Transverse colon (tissue), 4 donors: ENCODE measurements around the gene TGIF1. TPM values are rescaled to one million over a fixed set of nuclear protein-coding genes. Genes with fewer than 3 reads are reported as not detected.

Source experiments
- DNase-seq: peaks from one replicate; pipeline ENCODE4 v3.0.0-alpha.2; 2019
- H3K27ac ChIP-seq, 4 donors: fragments of 200-600 bp; sonication (generic); 2 replicates each; pipeline ENCODE4 v1.5.1; 2016 to 2018; ENCODE audit warnings: inconsistent platforms in 4 of 4
- H3K27me3 ChIP-seq: fragments of 200-600 bp; sonication (generic); 2 replicates; pipeline ENCODE4 v1.5.1; 2017; ENCODE audit warnings: inconsistent platforms
- H3K36me3 ChIP-seq, 4 donors: fragments of 200-600 bp; sonication (generic); 2 replicates each; pipeline ENCODE4 v1.5.1; 2017 to 2019; ENCODE audit warnings: inconsistent platforms in 4 of 4
- H3K4me1 ChIP-seq, 4 donors: fragments of 200-600 bp; sonication (generic); 2 replicates each; pipeline ENCODE4 v1.5.1; 2017 to 2020; ENCODE audit warnings: inconsistent platforms in 4 of 4
- H3K4me3 ChIP-seq, 4 donors: fragments of 200-600 bp; sonication (generic); 1 replicate in 1 of 4; 2 replicates in 3 of 4; pipeline versions ENCODE4 v1.5.1 to v1.6.1; 2017 to 2019; ENCODE audit warnings: inconsistent platforms in 4 of 4
- H3K9me3 ChIP-seq, 2 donors: fragments of 200-600 bp; sonication (generic); 2 replicates each; pipeline ENCODE4 v1.5.1; 2017 to 2019; ENCODE audit warnings: inconsistent platforms in 2 of 2
- CTCF ChIP-seq, 5 experiments: fragments of 200-600 bp in 3 of 5; fragments of 450-650 bp in 2 of 5; sonication (generic) in 3 of 5; IDR thresholded peaks; 1 replicate in 2 of 5; 2 replicates in 3 of 5; pipeline ENCODE4 v1.5.1; 2016 to 2017; ENCODE audit warnings: antibody characterized with exemption in 5 of 5, inconsistent platforms in 3 of 5, mild to moderate bottlenecking in 2 of 5, moderate library complexity in 1 of 5
- EP300 ChIP-seq: sonication (generic); formaldehyde crosslinking; IDR thresholded peaks from one replicate; pipeline ENCODE4 v1.6.1; 2017; ENCODE audit warnings: antibody characterized with exemption, low read depth
- POLR2A ChIP-seq: fragments of 450-650 bp; IDR thresholded peaks from one replicate; pipeline ENCODE4 v1.6.1; 2016; ENCODE audit warnings: antibody characterized with exemption, mild to moderate bottlenecking, moderate library complexity
- POLR2AphosphoS5 ChIP-seq, 3 donors: sonication (generic); formaldehyde crosslinking; IDR thresholded peaks; one replicate each; pipeline ENCODE4 v1.6.1; 2016; ENCODE audit warnings: antibody characterized with exemption in 3 of 3
- WGBS, 2 donors: methylation state at CpG; one replicate each; pipeline ENCODE4 v1.1.5; 2018; ENCODE audit warnings: low coverage in 1 of 2; 5-methylcytosine and 5-hydroxymethylcytosine counted together
- in situ Hi-C, 4 donors: fragments of 200-750 bp; cut with MboI; loops; one replicate each; pipeline versions ENCODE4 v1.15.0 to v1.15.1; 2017; ENCODE audit warnings: low sequenced_read_pairs in 3 of 4, low pct_ligation_motif_present in 1 of 4, low pct_unique_long_range_greater_than_20kb in 1 of 4
- intact Hi-C: fragments of 100-400 bp; cut with DNase I; formaldehyde crosslinking; loops from one replicate; pipeline ENCODE4 v1.15.1; 2023; ENCODE audit warnings: low total_unique reads
- total RNA-seq, 4 donors: library from RNA; depleted of rRNA; stranded (reverse); fragments of >200 nt; gene quantifications; one replicate each; pipeline ENCODE4 v1.1.0, GENCODE V29; 2016

The TGIF1 gene
- total RNA-seq, 4 donors from 2014 or later, result 23.2 to 166 (median 53.3) TPM

DNA sequence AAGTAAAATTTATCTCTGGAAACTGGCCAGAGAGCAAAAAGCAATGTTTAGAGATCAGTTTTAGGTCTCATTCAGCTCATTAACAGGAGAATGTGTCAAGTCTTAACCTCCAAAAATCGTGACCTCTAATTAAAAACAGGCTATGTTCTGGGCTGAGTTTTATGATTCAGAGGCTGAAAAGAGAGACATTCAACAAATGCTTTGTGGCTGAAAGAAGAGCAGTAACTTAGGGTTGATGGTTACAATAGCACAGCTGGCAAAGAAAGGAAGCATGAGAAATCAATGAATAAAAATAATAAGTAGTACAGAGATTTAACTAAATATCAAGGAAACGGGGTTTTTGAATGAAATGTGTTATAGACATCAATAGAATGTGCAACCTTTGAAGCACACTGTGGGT lies 13.1 kb downstream of the TGIF1 start:
- H3K27ac ChIP-seq, result no peak overlapping the region
- in situ Hi-C loops, result loop anchor here in 2 of 4 donors (25.0 kb wide), 2 partner anchors 124 to 176 kb away; no protein-coding TSS in a partner anchor
- intact Hi-C loops, result no loop called here
- no peak for TF ChIP-seq EP300
- no peak for TF ChIP-seq POLR2A
- no peak for TF ChIP-seq POLR2AphosphoS5 (IDR thresholded peaks at IDR 0.05)
- TF ChIP-seq CTCF (IDR thresholded peaks at IDR 0.05), result no peak
- no peak for DNase-seq
- no peak overlapping the region for H3K4me3 ChIP-seq
- WGBS, 2 donors, result 52 to 53% methylated on average over 2 of the region's 2 CpGs
- no peaks in the 10 kb centered on the region for H3K27me3 ChIP-seq
- no peaks in the 10 kb centered on the region for H3K9me3 ChIP-seq
- peaks cover 0 to 15% (median 0%) of the 10 kb centered on the region in 4 donors for H3K36me3 ChIP-seq
- H3K4me1 ChIP-seq, result peaks cover 13 to 28% (median 16%) of the 10 kb centered on the region in 4 donors

- H3K27me3 ChIP-seq, result no peaks in the 10 kb centered on the region
- 68 to 70% methylated on average over 5 of the region's 5 CpGs for WGBS, 2 donors
- intact Hi-C loops (no loop called here), in situ Hi-C loops (loop anchor here in 2 of 4 donors (25.0 kb wide), 2 partner anchors 121 to 179 kb away; no protein-coding TSS in a partner anchor)
- DNase-seq, result no peak
- H3K4me3 ChIP-seq, result no peak overlapping the region
- H3K36me3 ChIP-seq, result no peaks in the 10 kb centered on the region
- peaks cover 0 to 13% (median under 1%) of the 10 kb centered on the region in 4 donors for H3K4me1 ChIP-seq
- H3K27ac ChIP-seq, result no peak overlapping the region
- H3K9me3 ChIP-seq, result no peaks in the 10 kb centered on the region
- TF ChIP-seq CTCF (IDR thresholded peaks at IDR 0.05) (no peak), POLR2A (no peak), EP300 (no peak), POLR2AphosphoS5 (IDR thresholded peaks at IDR 0.05) (no peak)
Measured at GRCh38 chr18:3466045-3466444, 16.1 kb downstream of the TGIF1 start.

- no peak for DNase-seq
- no peak overlapping the region for H3K27ac ChIP-seq
- no peaks in the 10 kb centered on the region for H3K27me3 ChIP-seq
- TF ChIP-seq POLR2AphosphoS5 (IDR thresholded peaks at IDR 0.05) (no peak), POLR2A (no peak), CTCF (IDR thresholded peaks at IDR 0.05) (no peak), EP300 (no peak)
- 24% methylated on average over 2 of the region's 2 CpGs; no CpG with 5 or more reads in 1 of the 2 donors for WGBS, 2 donors
- intact Hi-C loops, result no loop called here
- no peaks in the 10 kb centered on the region for H3K9me3 ChIP-seq
- peaks cover 0 to 18% (median 3%) of the 10 kb centered on the region in 4 donors for H3K4me1 ChIP-seq
- H3K4me3 ChIP-seq, result no peak overlapping the region
- in situ Hi-C loops, result loop anchor here in 2 of 4 donors (25.0 kb wide), 2 partner anchors 120 to 180 kb away; no protein-coding TSS in a partner anchor
- no peaks in the 10 kb centered on the region for H3K36me3 ChIP-seq
Measured at GRCh38 chr18:3466872-3467271, 16.9 kb downstream of the TGIF1 start.

- H3K4me1 ChIP-seq, result peaks cover 0 to 18% (median 3%) of the 10 kb centered on the region in 4 donors
- H3K27me3 ChIP-seq, result no peaks in the 10 kb centered on the region
- no peaks in the 10 kb centered on the region for H3K36me3 ChIP-seq
- H3K9me3 ChIP-seq, result no peaks in the 10 kb centered on the region
- in situ Hi-C loops (loop anchor here in 2 of 4 donors (25.0 kb wide), 2 partner anchors 119 to 181 kb away; no protein-coding TSS in a partner anchor), intact Hi-C loops (no loop called here)
- 95 to 100% methylated on average over 2 to 9 of the region's 9 CpGs for WGBS, 2 donors
- H3K27ac ChIP-seq, result no peak overlapping the region
- no peak for DNase-seq
- H3K4me3 ChIP-seq, result no peak overlapping the region
- no peak for TF ChIP-seq POLR2AphosphoS5 (IDR thresholded peaks at IDR 0.05)
- TF ChIP-seq CTCF (IDR thresholded peaks at IDR 0.05), result no peak
- TF ChIP-seq POLR2A, result no peak
- no peak for TF ChIP-seq EP300
Measured at GRCh38 chr18:3468066-3468705, 18.2 kb downstream of the TGIF1 start.
